CD14-positive monocyte (primary cell): Measurements from ENCODE around the gene ITIH3. TPM values are rescaled to one million over a fixed set of nuclear protein-coding genes. Genes with fewer than 3 reads are reported as not detected.

ENCODE experiments used
- DNase-seq, 3 donors: peaks; one replicate each; pipeline ENCODE4 v3.0.0-alpha.2; 2011 to 2022
- H2AFZ ChIP-seq: 2 replicates; pipeline ENCODE4 v1.6.0; 2012; ENCODE audit warnings: mild to moderate bottlenecking, low read depth, low read length, inconsistent platforms; ENCODE audit not compliant: insufficient read depth, poor library complexity, severe bottlenecking
- H3K27ac ChIP-seq, 2 donors: 1 replicate in 1 of 2; 2 replicates in 1 of 2; pipeline ENCODE4 v1.5.1; 2012 to 2013; ENCODE audit warnings: low read length in 2 of 2, control low read depth in 1 of 2, inconsistent platforms in 1 of 2, low read depth in 1 of 2, mild to moderate bottlenecking in 1 of 2
- H3K27me3 ChIP-seq, 2 donors: one replicate each; pipeline versions ENCODE4 v1.6.0 to v1.6.1; 2011 to 2013; ENCODE audit warnings: low read length in 2 of 2; ENCODE audit not compliant: control insufficient read depth in 2 of 2, insufficient read depth in 2 of 2
- H3K36me3 ChIP-seq, 2 donors: replicated peaks in 1 of 2; 1 replicate in 1 of 2; 2 replicates in 1 of 2; pipeline versions ENCODE4 v1.5.1 to v1.6.1; 2012 to 2013; ENCODE audit warnings: low read length in 2 of 2, control low read depth in 1 of 2, inconsistent platforms in 1 of 2, mild to moderate bottlenecking in 1 of 2; ENCODE audit not compliant: insufficient read depth in 2 of 2, control insufficient read depth in 1 of 2
- H3K4me1 ChIP-seq, 2 donors: 1 replicate in 1 of 2; 2 replicates in 1 of 2; pipeline versions ENCODE4 v1.5.1 to v1.6.1; 2012 to 2013; ENCODE audit warnings: low read length in 2 of 2, control low read depth in 1 of 2, inconsistent platforms in 1 of 2, mild to moderate bottlenecking in 1 of 2, moderate library complexity in 1 of 2; ENCODE audit not compliant: insufficient read depth in 2 of 2, control insufficient read depth in 1 of 2
- H3K4me2 ChIP-seq: replicated peaks from 2 replicates; pipeline ENCODE3; 2012; ENCODE audit warnings: low read length, moderate library complexity, mild to moderate bottlenecking; ENCODE audit not compliant: poor library complexity, severe bottlenecking; ENCODE audit errors: extremely low read depth
- H3K4me3 ChIP-seq, 3 experiments: fragments of 200-600 bp in 1 of 3; sonication (generic) in 1 of 3; replicated peaks in 1 of 3; 1 replicate in 2 of 3; 2 replicates in 1 of 3; pipeline ENCODE4 v1.5.1; 2011 to 2013; ENCODE audit warnings: low read length in 3 of 3, mild to moderate bottlenecking in 3 of 3, control low read depth in 2 of 3, low read depth in 2 of 3, inconsistent platforms in 1 of 3, moderate library complexity in 1 of 3
- H3K79me2 ChIP-seq: 2 replicates; pipeline ENCODE4 v1.6.0; 2012; ENCODE audit warnings: mild to moderate bottlenecking, control low read depth, inconsistent platforms, low read length, moderate library complexity; ENCODE audit not compliant: insufficient read depth
- H3K9ac ChIP-seq: 2 replicates; pipeline ENCODE4 v1.6.0; 2017; ENCODE audit warnings: low read length, mild to moderate bottlenecking; ENCODE audit not compliant: insufficient read depth, poor library complexity, severe bottlenecking
- H3K9me3 ChIP-seq, 2 donors: replicated peaks in 1 of 2; 1 replicate in 1 of 2; 2 replicates in 1 of 2; pipeline versions ENCODE4 v1.5.1 to v1.6.1; 2012 to 2013; ENCODE audit warnings: low read length in 2 of 2, control low read depth in 1 of 2; ENCODE audit not compliant: control insufficient read depth in 1 of 2, insufficient read depth in 1 of 2
- H4K20me1 ChIP-seq: 2 replicates; pipeline ENCODE4 v1.6.0; 2012; ENCODE audit warnings: mild to moderate bottlenecking, low read length, control low read depth, moderate library complexity; ENCODE audit not compliant: insufficient read depth
- H3K27ac Mint-ChIP-seq, 7 donors: one replicate each; pipeline ENCODE4 v1.8.0; 2020; ENCODE audit warnings: mild to moderate bottlenecking in 7 of 7, mixed read lengths in 7 of 7, moderate library complexity in 6 of 7, inconsistent platforms in 2 of 7
- H3K27me3 Mint-ChIP-seq, 3 donors: one replicate each; pipeline ENCODE4 v1.8.0; 2021 to 2022; ENCODE audit warnings: low read depth in 3 of 3, mild to moderate bottlenecking in 3 of 3, mixed read lengths in 3 of 3, moderate library complexity in 3 of 3, inconsistent platforms in 1 of 3
- H3K36me3 Mint-ChIP-seq, 2 donors: one replicate each; pipeline ENCODE4 v1.8.0; 2020; ENCODE audit warnings: mixed read lengths in 2 of 2, inconsistent platforms in 1 of 2, mild to moderate bottlenecking in 1 of 2
- H3K4me1 Mint-ChIP-seq: one replicate; pipeline ENCODE4 v1.8.0; 2020; ENCODE audit warnings: mild to moderate bottlenecking, mixed read lengths
- H3K4me3 Mint-ChIP-seq, 2 donors: one replicate each; pipeline ENCODE4 v1.8.0; 2020; ENCODE audit warnings: mild to moderate bottlenecking in 2 of 2, mixed read lengths in 2 of 2, moderate library complexity in 1 of 2
- H3K9me3 Mint-ChIP-seq, 7 donors: one replicate each; pipeline ENCODE4 v1.8.0; 2020 to 2022; ENCODE audit warnings: mixed read lengths in 7 of 7, mild to moderate bottlenecking in 6 of 7, moderate library complexity in 6 of 7, inconsistent platforms in 2 of 7
- WGBS: methylation state at CpG from one replicate; pipeline ENCODE4 v1.1.5; 2013; ENCODE audit warnings: missing lambda C conversion rate; ENCODE audit not compliant: insufficient coverage; 5-methylcytosine and 5-hydroxymethylcytosine counted together
- intact Hi-C, 2 donors: fragments of 100-400 bp; cut with micrococcal nuclease; formaldehyde crosslinking; loops; one replicate each; pipeline versions ENCODE4 v1.15.0 to v1.15.1; 2023
- polyA plus RNA-seq, 3 donors: library from polyadenylated mRNA; depleted of rRNA in 1 of 3; unstranded in 2 of 3; stranded (reverse) in 1 of 3; fragments of 300-500 nt in 2 of 3; fragments of >200 nt in 1 of 3; fragmentation: Illumina TruSeq in 2 of 3; gene quantifications; 1 replicate in 2 of 3; 2 replicates in 1 of 3; pipeline ENCODE4 v1.2.3, GENCODE V29; 2012 to 2021
- TF ChIP-seq, protein P1 (sequence below): fragments of 200-600 bp; IDR thresholded peaks from one replicate; pipeline ENCODE4 v1.8.0; 2022; ENCODE audit warnings: antibody characterized with exemption, mild to moderate bottlenecking

Gene ITIH3
- polyA plus RNA-seq, 3 donors, result 0.07 TPM; not detected in 2

- peaks cover 35% of the 10 kb centered on the region for H3K4me1 Mint-ChIP-seq
- H3K36me3 Mint-ChIP-seq, result peaks cover 72 to 86% of the 10 kb centered on the region in 2 donors
- Histone ChIP-seq H3K4me1 (peaks cover 27 to 30% of the 10 kb centered on the region in 2 donors), H3K4me3 (no peak overlapping the region), H3K9ac (no peak overlapping the region), H3K79me2 (no peaks in the 10 kb centered on the region), H3K36me3 (peaks cover 59 to 82% of the 10 kb centered on the region in 2 donors), H3K27me3 (no peaks in the 10 kb centered on the region), H3K27ac (no peak overlapping the region), H3K4me2 (no peak overlapping the region), H3K9me3 (no peaks in the 10 kb centered on the region), H2AFZ (no peak overlapping the region), H4K20me1 (no peaks in the 10 kb centered on the region)
- 100% methylated on average over 7 of the region's 7 CpGs for WGBS
- no peaks in the 10 kb centered on the region for H3K9me3 Mint-ChIP-seq
- TF ChIP-seq, protein P1, sequence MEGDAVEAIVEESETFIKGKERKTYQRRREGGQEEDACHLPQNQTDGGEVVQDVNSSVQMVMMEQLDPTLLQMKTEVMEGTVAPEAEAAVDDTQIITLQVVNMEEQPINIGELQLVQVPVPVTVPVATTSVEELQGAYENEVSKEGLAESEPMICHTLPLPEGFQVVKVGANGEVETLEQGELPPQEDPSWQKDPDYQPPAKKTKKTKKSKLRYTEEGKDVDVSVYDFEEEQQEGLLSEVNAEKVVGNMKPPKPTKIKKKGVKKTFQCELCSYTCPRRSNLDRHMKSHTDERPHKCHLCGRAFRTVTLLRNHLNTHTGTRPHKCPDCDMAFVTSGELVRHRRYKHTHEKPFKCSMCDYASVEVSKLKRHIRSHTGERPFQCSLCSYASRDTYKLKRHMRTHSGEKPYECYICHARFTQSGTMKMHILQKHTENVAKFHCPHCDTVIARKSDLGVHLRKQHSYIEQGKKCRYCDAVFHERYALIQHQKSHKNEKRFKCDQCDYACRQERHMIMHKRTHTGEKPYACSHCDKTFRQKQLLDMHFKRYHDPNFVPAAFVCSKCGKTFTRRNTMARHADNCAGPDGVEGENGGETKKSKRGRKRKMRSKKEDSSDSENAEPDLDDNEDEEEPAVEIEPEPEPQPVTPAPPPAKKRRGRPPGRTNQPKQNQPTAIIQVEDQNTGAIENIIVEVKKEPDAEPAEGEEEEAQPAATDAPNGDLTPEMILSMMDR, result no peak
- H3K27ac Mint-ChIP-seq, result peak overlapping the region in 1 of 7 donors; percentile 49
- DNase-seq, result no peak
- H3K4me3 Mint-ChIP-seq, result no peak overlapping the region
- peaks cover 0 to 2% (median 0%) of the 10 kb centered on the region in 3 donors for H3K27me3 Mint-ChIP-seq
- intact Hi-C loops, result loop anchor here in 1 of 2 donors (10.0 kb wide), 1 partner anchor 227 kb away; no protein-coding TSS in a partner anchor
Measured at GRCh38 chr3:52847726-52848125, 53.1 kb downstream of the ITIH3 start.

- H3K79me2 ChIP-seq, result no peaks in the 10 kb centered on the region
- Mint-ChIP-seq H3K36me3 (peaks cover 71 to 86% of the 10 kb centered on the region in 2 donors), H3K4me3 (no peak overlapping the region), H3K27me3 (peaks cover 0 to 2% (median 0%) of the 10 kb centered on the region in 3 donors), H3K27ac (no peak overlapping the region), H3K9me3 (no peaks in the 10 kb centered on the region), H3K4me1 (peaks cover 26% of the 10 kb centered on the region)
- no peak for DNase-seq
- H4K20me1 ChIP-seq, result peaks cover 7% of the 10 kb centered on the region
- no peak overlapping the region for H3K4me2 ChIP-seq
- no peak overlapping the region for H3K9ac ChIP-seq
- H2AFZ ChIP-seq, result no peak overlapping the region
- no peak overlapping the region for H3K27ac ChIP-seq
- H3K36me3 ChIP-seq, result peaks cover 60 to 83% of the 10 kb centered on the region in 2 donors
- H3K27me3 ChIP-seq, result no peaks in the 10 kb centered on the region
- 82% methylated on average over 7 of the region's 7 CpGs for WGBS
- no peak overlapping the region for H3K4me3 ChIP-seq
- TF ChIP-seq, protein P1, result no peak
- intact Hi-C loops, result loop anchor here in 1 of 2 donors (10.0 kb wide), 1 partner anchor 226 kb away; no protein-coding TSS in a partner anchor
- no peaks in the 10 kb centered on the region for H3K9me3 ChIP-seq
- peaks cover 19 to 21% of the 10 kb centered on the region in 2 donors for H3K4me1 ChIP-seq
Measured at GRCh38 chr3:52848617-52849016, 54.0 kb downstream of the ITIH3 start.
